Osteoblast (primary cell): ENCODE results near the gene CLIC2. TPM values are rescaled to one million over a fixed set of nuclear protein-coding genes. Genes with fewer than 3 reads are reported as not detected.
"Not testable (repeated sequence)": the region's sequence is repeated elsewhere in the genome, so short reads cannot be mapped to it uniquely, and the experiment has no call there.

Experiments
- DNase-seq: peaks from one replicate; pipeline ENCODE4 v3.0.0; 2011; ENCODE audit warnings: low spot score, mixed read lengths; ENCODE audit not compliant: insufficient read length; ENCODE audit errors: missing footprints
- H2AFZ ChIP-seq: 2 replicates; pipeline ENCODE4 v1.6.0; 2011; ENCODE audit warnings: mild to moderate bottlenecking, low read length
- H3K27ac ChIP-seq: 2 replicates; pipeline ENCODE4 v1.5.1; 2011; ENCODE audit warnings: mild to moderate bottlenecking, low read depth, low read length, moderate library complexity
- H3K27me3 ChIP-seq: 2 replicates; pipeline ENCODE4 v1.6.0; 2012; ENCODE audit warnings: mild to moderate bottlenecking, control low read depth, inconsistent platforms, low read length, moderate library complexity; ENCODE audit not compliant: insufficient read depth
- H3K36me3 ChIP-seq: 2 replicates; pipeline ENCODE4 v1.5.1; 2011; ENCODE audit warnings: mild to moderate bottlenecking, low read length, control low read depth, moderate library complexity; ENCODE audit not compliant: insufficient read depth
- H3K4me1 ChIP-seq: 2 replicates; pipeline ENCODE4 v1.5.1; 2011; ENCODE audit warnings: mild to moderate bottlenecking, low read length, control low read depth, moderate library complexity; ENCODE audit not compliant: insufficient read depth
- H3K4me2 ChIP-seq: 2 replicates; pipeline ENCODE4 v1.6.0; 2011; ENCODE audit warnings: mild to moderate bottlenecking, low read length; ENCODE audit not compliant: insufficient read depth
- H3K4me3 ChIP-seq: fragments of 200-600 bp; sonication (generic); 3 replicates; pipeline ENCODE4 v1.5.1; 2012; ENCODE audit warnings: mild to moderate bottlenecking, low read length, inconsistent platforms; ENCODE audit not compliant: insufficient read depth
- H3K79me2 ChIP-seq: 2 replicates; pipeline ENCODE4 v1.6.0; 2012; ENCODE audit warnings: mild to moderate bottlenecking, low read length, control low read depth, inconsistent platforms; ENCODE audit not compliant: insufficient read depth
- H3K9me3 ChIP-seq: 2 replicates; pipeline ENCODE4 v1.5.1; 2011; ENCODE audit warnings: low read depth, low read length, control low read depth
- H4K20me1 ChIP-seq: 2 replicates; pipeline ENCODE4 v1.6.0; 2012; ENCODE audit warnings: mild to moderate bottlenecking, low read length, control low read depth; ENCODE audit not compliant: insufficient read depth
- total RNA-seq: library from RNA; depleted of rRNA; stranded (reverse); fragments of >200 nt; gene quantifications from 2 replicates; pipeline ENCODE4 v1.2.3, GENCODE V29; 2012
- TF ChIP-seq, protein P1 (sequence below): IDR thresholded peaks from 2 replicates; pipeline ENCODE4 v1.5.1; 2011; ENCODE audit warnings: mild to moderate bottlenecking, low read depth, low read length, moderate library complexity; ENCODE audit errors: extremely low read depth

Gene CLIC2
- 1.1 and 1.2 TPM in 2 replicates for total RNA-seq

DNA sequence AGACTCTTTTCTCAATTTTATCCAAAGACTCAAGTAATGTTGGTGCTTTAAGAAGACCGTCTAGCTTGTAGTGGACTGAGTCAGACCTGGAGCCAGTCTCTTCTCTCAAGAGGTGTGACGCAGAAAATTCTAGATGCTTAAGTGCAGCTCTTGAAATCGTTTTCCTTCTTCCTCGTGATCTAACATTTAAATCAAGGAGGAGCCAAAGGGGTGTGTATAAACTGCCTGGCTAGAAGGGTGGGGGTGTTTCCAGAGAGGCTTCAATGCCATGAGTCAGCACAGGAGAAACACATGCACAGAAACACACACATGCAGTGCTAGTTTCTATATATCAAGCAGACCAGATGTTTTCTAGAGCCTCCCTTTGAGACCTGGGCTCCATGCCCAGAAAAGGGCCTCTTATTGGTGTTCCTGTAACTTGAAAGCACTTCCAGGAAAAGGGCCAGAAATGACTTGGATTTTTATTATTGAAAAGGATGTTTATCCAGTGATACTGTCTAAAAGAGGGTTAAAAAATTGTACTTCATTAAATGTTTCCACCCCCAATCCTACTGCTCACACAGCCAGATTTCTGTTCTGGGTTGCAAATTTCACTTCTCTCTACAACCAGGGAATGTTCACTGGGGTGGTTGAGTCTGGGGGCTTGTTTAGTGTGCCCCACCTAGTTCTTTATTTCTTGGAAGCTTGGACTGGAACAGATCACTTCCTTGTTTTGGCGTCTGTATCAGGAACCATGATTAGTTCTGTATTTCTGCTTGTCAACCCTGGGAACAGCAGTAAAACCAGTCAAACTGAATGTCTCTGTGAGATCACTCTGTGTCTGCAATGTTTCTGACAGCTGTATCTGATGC is at the start of gene CLIC2:
Gene CLIC2 (minus strand): TSS at position 129 of the 851 bp plus-strand sequence. CDS start 187 bp downstream, outside the sequence.
- H3K4me1 ChIP-seq: no peaks in the 10 kb centered on the region
- no peaks in the 10 kb centered on the region for H3K27me3 ChIP-seq
- no peaks in the 10 kb centered on the region for H3K79me2 ChIP-seq
- DNase-seq: no peak
- TF ChIP-seq, protein P1, sequence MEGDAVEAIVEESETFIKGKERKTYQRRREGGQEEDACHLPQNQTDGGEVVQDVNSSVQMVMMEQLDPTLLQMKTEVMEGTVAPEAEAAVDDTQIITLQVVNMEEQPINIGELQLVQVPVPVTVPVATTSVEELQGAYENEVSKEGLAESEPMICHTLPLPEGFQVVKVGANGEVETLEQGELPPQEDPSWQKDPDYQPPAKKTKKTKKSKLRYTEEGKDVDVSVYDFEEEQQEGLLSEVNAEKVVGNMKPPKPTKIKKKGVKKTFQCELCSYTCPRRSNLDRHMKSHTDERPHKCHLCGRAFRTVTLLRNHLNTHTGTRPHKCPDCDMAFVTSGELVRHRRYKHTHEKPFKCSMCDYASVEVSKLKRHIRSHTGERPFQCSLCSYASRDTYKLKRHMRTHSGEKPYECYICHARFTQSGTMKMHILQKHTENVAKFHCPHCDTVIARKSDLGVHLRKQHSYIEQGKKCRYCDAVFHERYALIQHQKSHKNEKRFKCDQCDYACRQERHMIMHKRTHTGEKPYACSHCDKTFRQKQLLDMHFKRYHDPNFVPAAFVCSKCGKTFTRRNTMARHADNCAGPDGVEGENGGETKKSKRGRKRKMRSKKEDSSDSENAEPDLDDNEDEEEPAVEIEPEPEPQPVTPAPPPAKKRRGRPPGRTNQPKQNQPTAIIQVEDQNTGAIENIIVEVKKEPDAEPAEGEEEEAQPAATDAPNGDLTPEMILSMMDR: no peak
- no peaks in the 10 kb centered on the region for H3K36me3 ChIP-seq
- H3K9me3 ChIP-seq: no peaks in the 10 kb centered on the region
- no peak within 1 kb of the TSS for H3K27ac ChIP-seq
- no peaks in the 10 kb centered on the region for H4K20me1 ChIP-seq
- no peak within 1 kb of the TSS for H2AFZ ChIP-seq
- no peak within 1 kb of the TSS for H3K4me2 ChIP-seq
- H3K4me3 ChIP-seq: no peak within 1 kb of the TSS

DNA sequence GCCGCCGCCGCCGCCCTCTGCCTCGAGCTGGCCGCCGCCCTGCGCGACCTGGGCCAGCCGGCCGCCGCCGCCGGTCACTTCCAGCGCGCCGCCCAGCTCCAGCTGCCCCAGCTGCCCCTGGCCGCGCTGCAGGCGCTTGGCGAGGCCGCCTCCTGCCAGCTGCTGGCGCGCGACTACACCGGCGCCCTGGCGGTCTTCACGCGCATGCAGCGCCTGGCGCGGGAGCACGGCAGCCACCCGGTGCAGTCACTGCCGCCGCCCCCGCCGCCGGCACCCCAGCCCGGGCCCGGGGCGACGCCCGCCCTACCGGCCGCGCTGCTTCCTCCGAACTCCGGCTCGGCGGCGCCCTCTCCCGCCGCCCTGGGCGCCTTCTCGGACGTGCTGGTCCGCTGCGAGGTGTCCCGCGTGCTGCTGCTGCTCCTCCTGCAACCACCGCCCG is 48.1 kb upstream of the CLIC2 start:
- DNase-seq, H3K9me3 ChIP-seq, H2AFZ ChIP-seq, H3K4me2 ChIP-seq, H3K4me1 ChIP-seq, H4K20me1 ChIP-seq, H3K27ac ChIP-seq, H3K4me3 ChIP-seq, H3K79me2 ChIP-seq, H3K27me3 ChIP-seq, H3K36me3 ChIP-seq: not testable (repeated sequence)

DNA sequence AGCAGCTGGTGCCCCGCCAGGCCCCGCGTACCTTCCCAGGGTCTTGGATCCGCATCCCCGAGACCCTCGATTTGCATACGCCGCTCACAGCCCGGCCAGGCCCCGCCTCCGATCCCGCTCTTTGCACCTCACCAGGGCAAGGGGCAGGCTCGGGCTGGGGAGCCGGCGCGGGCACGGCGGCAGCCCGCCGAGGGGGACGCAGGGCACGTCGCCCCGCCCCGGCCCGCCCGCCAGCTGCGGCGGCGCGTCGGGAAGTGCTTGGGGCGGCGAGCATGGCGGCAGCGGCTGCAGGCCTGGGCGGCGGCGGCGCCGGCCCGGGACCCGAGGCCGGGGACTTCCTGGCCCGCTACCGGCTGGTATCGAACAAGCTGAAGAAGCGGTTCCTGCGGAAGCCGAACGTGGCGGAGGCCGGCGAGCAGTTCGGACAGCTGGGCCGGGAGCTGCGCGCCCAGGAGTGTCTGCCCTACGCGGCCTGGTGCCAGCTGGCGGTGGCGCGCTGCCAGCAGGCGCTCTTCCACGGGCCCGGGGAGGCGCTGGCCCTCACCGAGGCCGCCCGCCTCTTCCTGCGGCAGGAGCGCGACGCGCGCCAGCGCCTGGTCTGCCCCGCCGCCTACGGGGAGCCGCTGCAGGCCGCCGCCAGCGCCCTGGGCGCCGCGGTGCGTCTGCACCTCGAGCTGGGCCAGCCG is 47.6 kb upstream of the CLIC2 start, which contains the start of gene F8A2:
Gene F8A2 (plus strand): TSS at position 253 of the 686 bp plus-strand sequence. CDS start 20 bp downstream, at position 273.
- H3K4me3 ChIP-seq, H3K9me3 ChIP-seq, H3K79me2 ChIP-seq, H3K27me3 ChIP-seq, H3K27ac ChIP-seq, H4K20me1 ChIP-seq, H2AFZ ChIP-seq, H3K4me2 ChIP-seq, H3K36me3 ChIP-seq, DNase-seq, H3K4me1 ChIP-seq: not testable (repeated sequence)

DNA sequence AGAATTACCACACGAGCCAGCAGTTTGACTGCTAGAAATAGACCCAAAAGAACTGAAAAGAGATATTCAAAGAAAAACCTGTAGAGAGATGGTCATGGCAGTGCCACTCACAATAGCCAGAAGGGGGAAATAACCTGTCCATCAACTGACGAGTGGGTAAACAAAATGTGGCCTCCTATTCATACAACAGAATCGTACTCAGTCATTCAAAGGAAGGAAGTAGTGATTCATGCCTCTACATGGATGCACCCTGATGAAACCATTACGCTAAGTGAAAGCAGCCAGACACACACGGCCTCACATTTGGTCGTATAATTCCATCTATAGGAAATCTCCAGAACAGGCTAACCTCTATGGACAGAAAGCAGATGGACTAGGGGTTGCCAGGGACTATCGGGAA is 45.4 kb upstream of the CLIC2 start:
- H3K4me2 ChIP-seq, DNase-seq, H3K4me3 ChIP-seq, H3K9me3 ChIP-seq, H2AFZ ChIP-seq, H3K36me3 ChIP-seq, H3K4me1 ChIP-seq, H4K20me1 ChIP-seq, H3K79me2 ChIP-seq, H3K27me3 ChIP-seq, H3K27ac ChIP-seq: not testable (repeated sequence)

DNA sequence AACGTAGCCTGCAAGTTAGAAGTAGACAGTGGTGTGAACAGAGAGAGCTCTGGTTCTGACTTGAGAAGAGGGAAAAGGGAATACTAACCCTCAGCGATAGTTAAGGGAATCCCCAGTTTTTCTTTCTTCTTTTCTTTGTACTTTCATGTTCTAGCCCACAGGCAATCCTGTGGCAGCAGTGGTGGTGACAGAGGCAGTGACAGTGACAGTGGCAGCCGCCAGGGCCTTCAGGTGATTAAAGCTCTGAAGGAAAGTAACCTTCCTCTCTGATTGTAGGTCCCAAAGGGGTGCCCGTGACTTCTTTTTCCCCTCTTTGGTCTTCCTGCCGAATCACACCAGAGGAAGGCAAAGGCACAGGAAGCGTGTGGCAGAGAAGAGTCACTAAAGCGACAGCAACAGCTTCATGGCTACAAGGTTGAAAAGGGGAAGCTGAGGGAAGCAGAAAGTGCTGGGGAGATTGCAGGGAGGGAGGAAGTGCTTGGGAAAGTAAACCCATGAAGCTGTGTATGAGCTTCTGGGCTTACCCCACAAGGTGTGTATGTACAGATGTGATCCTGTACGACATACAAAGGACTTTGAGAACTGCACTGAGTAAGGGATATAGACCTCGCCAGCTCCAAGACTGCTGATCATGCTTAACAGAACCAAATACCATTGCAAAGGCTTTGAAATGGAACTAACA is 39.5 kb upstream of the CLIC2 start:
- not testable (repeated sequence) for H3K4me2 ChIP-seq, DNase-seq, H2AFZ ChIP-seq, H3K27me3 ChIP-seq, H3K4me1 ChIP-seq, H3K4me3 ChIP-seq, H3K9me3 ChIP-seq, H3K27ac ChIP-seq, H3K36me3 ChIP-seq, H4K20me1 ChIP-seq, H3K79me2 ChIP-seq

DNA sequence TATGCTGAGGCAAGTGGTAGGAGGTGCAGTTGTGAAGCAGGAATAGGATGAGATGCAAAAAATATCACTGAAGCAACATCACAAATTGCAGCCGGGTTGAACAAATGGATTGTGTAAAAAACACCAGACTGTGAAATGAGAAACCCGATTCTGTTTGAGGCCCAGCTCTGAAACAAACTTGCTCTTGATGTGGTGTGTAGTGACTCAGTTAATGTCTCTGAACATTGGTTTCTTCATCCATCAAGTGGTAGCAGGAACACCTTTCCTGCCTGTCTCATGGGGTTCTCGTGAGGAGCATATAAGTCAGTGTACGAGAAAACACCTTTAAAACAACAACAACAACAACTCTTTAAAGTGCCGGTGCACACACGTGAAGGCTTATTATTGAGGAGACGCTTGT is 29.3 kb upstream of the CLIC2 start:
- not testable (repeated sequence) for H3K4me3 ChIP-seq

DNA sequence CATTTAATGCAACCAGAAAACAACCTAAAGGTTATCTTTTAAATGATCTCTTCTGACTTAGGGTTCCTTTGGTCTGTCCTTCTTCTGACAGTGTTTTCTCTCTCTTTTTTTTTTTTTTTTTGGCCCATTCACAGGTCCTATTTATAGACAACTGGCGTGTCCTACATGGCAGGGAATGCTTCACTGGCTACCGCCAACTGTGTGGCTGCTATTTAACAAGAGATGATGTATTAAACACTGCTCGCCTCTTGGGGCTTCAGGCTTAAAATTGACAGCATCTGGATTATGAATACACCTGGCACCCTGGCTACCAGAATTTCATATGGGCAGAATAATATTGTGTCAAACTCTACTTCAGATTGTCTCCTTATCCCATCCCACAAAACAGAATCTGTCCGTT is 15.0 kb upstream of the CLIC2 start:
- H3K79me2 ChIP-seq, H3K27me3 ChIP-seq, H3K4me2 ChIP-seq, DNase-seq, H3K4me3 ChIP-seq, H3K27ac ChIP-seq, H2AFZ ChIP-seq, H3K9me3 ChIP-seq, H4K20me1 ChIP-seq, H3K4me1 ChIP-seq, H3K36me3 ChIP-seq: not testable (repeated sequence)

More for the DNA sequence above, 29.3 kb upstream of the CLIC2 start:
- not testable (repeated sequence) for DNase-seq, H2AFZ ChIP-seq, H3K9me3 ChIP-seq, H3K36me3 ChIP-seq, H4K20me1 ChIP-seq, H3K27ac ChIP-seq, H3K4me2 ChIP-seq, H3K4me1 ChIP-seq, H3K27me3 ChIP-seq, H3K79me2 ChIP-seq
